ENCODE data around the gene DDX10.

Gene DDX10

DNA sequence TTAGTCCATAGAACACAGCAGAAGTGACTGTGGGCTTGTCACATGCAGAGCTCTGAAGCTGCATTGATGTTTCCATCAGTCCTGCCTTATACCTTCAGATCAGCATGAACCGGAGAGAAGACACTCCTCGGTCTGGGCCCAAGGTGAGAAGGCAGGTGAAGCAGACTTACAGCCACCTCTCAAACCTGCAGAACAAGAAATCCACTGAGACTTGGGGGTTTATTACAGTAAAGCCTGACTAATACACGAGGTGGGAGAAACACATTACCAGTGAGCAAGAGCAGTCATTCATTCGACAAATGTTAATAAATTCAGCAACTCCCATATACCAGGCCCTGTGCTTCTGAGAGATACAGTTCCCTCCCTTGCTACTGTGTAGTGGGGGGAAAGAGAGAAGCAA is 279.0 kb downstream of the DDX10 start:
- DNase-seq (ENCODE audit: low spot score in 2 of 2) = no peak
- Mint-ChIP-seq H3K9me3 (peaks cover 6% of the 10 kb centered on the region), H3K27ac (no peak overlapping the region), H3K4me1 (peaks cover 13% of the 10 kb centered on the region), H3K4me3 (no peak overlapping the region), H3K36me3 (peaks cover 34% of the 10 kb centered on the region)
- no peak for ATAC-seq

DNA sequence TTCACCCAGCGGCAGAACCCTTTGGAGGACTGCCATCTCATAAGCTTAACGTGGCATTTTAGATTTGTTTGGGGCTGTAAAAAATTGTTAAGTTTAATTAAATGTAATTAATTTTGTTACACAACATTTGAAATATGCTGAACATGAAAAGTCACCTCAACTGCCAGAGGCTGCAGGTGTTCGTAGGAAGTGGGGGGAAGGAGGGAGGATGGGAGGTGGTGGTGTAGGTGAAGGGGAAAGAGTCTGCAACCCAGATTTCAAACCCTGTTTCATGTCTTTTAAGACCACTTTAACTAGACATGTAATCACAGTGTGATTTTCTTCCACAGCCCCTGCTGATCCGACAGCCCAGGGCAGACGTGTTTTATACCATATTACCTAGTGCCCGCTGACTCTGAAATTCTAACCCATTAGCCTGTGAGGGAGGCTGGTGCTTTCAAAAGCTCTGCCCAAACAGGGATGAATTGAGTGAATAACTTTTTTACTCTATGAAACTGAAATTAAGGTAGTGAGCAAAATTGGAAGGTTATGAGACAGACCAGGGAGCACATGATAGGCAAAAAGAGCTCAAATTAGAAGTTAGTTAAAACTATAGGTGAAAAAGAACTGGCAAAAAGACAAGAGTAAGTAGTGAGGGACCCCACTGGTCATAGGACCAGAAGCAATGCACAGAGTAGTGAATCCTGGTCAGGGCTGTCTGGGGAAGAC is 279.8 kb downstream of the DDX10 start:
- Mint-ChIP-seq H3K36me3 (peaks cover 34% of the 10 kb centered on the region), H3K4me3 (no peak overlapping the region), H3K4me1 (peaks cover 13% of the 10 kb centered on the region), H3K27ac (no peak overlapping the region), H3K9me3 (peaks cover 6% of the 10 kb centered on the region)
- DNase-seq (ENCODE audit: low spot score in 2 of 2) = no peak
- ATAC-seq = no peak

DNA sequence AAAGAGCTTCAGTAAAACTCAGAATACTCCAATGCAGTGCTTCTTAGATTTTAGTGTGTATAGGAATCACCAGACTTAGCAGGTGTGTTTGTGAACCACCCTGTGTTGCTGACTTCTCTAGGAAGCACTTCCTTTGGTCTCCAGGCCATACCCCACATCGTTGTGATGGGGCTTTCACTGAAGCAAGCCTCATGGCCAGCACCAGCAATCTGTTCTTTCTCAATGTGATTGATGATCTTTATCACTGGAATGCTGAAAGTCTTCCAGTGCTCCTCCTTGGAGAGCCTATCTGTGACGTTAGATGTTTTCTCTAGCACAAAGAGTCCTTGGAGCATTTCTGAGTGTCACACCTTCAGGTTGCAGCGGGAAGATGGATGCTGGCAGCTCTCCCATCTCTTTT is 280.5 kb downstream of the DDX10 start:
- H3K9me3 Mint-ChIP-seq = peaks cover 6% of the 10 kb centered on the region
- peaks cover 13% of the 10 kb centered on the region for H3K4me1 Mint-ChIP-seq
- DNase-seq (ENCODE audit: low spot score in 2 of 2) (no peak), ATAC-seq (no peak)
- H3K36me3 Mint-ChIP-seq = peaks cover 27% of the 10 kb centered on the region
- no peak overlapping the region for H3K4me3 Mint-ChIP-seq
- H3K27ac Mint-ChIP-seq = no peak overlapping the region

DNA sequence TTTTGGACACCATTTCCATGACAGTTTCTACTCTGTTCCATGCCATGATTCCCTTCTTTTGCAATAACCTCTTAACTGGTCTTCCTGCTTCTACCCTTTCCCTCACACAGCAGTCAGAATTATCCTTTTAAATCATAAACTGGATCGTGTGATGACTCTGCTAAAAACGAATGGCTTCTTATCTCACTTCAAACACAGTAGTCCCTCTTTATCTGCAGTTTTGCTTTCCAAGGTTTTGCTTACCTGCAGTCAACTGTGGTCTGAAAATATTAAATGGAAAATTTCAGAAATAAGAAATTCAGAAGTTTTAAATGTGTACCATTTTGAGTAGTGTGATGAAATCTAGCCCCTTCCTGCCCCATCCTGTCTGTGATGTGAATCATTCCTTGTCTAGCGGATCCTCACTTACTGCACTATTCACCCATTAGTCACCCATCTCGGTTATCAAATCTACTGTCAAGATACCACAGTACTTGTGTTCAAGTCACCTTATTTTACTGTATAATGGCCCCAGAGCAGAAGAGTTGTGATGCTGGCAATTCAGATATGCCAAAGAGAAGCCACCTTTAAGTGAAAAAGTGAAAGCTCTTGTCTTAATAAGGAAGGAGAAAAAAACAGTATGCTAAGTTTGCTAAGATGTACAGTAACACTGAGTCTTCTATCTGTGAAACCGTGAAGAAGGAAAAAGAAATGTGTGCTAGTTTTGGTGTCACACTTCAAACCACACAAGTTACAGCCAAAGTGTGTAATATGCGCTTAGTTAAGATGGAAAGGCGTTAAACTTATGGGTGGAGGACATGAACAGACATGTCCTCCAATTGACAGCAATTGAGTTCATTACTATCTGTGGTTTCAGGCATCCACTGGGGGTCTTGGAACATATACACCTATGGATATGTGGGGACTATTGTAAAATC is 283.0 kb downstream of the DDX10 start:
- H3K27ac Mint-ChIP-seq = peak overlapping the region; percentile 12

DNA sequence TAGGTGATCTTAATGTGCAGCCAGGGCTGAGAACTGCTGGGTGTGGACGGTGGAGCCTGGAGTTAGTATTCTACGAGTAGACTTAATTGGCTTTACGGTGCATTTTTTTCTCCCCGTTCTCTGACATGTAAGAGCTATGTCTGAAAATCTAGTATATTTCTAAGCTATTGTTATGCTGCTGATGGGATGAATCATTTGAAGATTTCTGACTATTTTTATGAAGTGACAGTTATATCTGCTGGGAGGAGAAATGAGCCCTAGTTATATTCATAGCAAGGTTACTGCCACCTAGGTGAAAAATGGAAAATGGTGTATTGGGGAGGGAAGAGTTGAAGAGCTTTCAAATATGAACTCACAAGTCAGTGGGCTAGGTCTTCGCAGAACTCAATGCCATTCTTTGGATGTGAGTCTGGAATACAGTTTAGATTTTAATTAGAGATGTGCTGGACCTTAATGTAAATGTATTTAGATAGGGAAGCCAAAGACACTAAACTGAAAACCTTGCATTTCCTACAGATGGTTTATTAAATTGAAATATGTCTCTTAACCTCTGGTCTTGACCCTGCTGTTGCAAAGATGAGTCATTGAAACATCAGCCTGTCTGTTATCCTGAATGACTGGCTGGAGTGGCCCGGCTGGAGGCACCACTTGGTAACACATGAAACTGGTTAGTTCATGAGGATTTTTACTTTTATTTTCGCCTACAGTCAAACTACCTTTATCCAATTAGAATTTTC is 293.7 kb downstream of the DDX10 start:
- Mint-ChIP-seq H3K4me3 (no peak overlapping the region), H3K27ac (peak overlapping the region; percentile 53), H3K9me3 (no peaks in the 10 kb centered on the region), H3K36me3 (no peaks in the 10 kb centered on the region), H3K4me1 (no peaks in the 10 kb centered on the region)
- ATAC-seq = peak; percentile 74
- no peak for DNase-seq (ENCODE audit: low spot score in 2 of 2)

More for the DNA sequence above, 283.0 kb downstream of the DDX10 start:
- peaks cover 5% of the 10 kb centered on the region for H3K36me3 Mint-ChIP-seq
- DNase-seq (ENCODE audit: low spot score in 2 of 2) (no peak), ATAC-seq (peak; percentile 93)
- H3K4me1 Mint-ChIP-seq = peaks cover 13% of the 10 kb centered on the region
- H3K4me3 Mint-ChIP-seq = no peak overlapping the region
- H3K9me3 Mint-ChIP-seq = peaks cover 10% of the 10 kb centered on the region

DNA sequence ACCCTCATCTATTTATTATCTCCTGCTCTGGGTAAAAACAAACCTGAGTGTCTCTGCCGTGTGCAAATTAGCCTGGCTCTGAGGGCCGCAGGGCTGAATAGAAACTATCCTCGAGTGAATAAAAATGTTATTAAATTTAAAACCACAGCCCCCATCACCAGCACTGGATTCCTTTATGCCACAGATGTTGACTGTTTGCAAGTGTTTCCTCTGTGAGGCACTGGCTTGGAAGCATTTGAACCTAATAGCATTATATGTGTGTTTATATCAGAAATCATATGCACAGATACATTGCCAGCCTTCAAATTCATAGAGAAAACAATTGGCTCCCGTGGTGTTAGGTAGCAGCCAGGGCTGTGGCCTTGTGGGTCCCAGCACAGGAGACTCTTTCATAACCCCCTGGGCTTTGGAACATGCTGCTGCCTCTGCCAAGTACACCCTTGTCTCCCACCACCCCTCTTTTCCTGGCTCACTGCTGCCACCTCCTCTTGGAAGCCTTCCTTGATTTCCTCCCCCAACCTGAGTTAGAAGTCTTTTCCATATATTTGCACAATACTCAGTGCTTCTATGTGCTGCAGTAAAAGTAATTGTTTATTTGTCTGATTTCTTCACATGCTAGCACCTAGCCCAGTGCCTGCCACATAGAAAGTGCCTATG is 294.4 kb downstream of the DDX10 start:
- Mint-ChIP-seq H3K27ac (no peak overlapping the region), H3K4me3 (no peak overlapping the region), H3K9me3 (no peaks in the 10 kb centered on the region), H3K36me3 (no peaks in the 10 kb centered on the region), H3K4me1 (no peaks in the 10 kb centered on the region)
- ATAC-seq (no peak), DNase-seq (ENCODE audit: low spot score in 2 of 2) (no peak)

DNA sequence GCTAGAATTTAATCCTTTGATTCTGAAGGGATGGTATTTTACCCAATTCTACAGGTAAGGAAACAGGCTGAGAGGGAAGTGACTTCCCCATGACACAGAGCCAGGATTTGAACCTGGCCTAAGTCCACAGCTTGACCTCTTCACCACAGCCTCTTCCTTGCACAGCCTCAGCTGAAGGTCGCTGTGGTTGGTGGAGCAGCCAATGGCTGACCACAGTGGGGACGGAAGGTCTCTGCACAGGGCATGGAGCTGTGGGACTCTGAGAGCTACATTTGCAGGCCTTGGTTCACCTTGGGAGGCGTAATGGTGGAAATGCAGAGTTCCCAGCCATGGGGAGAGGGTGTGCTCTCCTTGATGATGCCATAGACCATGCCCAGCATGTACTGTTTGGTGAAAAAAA is 295.0 kb downstream of the DDX10 start:
- H3K36me3 Mint-ChIP-seq = no peaks in the 10 kb centered on the region
- no peak for DNase-seq (ENCODE audit: low spot score in 2 of 2)

DNA sequence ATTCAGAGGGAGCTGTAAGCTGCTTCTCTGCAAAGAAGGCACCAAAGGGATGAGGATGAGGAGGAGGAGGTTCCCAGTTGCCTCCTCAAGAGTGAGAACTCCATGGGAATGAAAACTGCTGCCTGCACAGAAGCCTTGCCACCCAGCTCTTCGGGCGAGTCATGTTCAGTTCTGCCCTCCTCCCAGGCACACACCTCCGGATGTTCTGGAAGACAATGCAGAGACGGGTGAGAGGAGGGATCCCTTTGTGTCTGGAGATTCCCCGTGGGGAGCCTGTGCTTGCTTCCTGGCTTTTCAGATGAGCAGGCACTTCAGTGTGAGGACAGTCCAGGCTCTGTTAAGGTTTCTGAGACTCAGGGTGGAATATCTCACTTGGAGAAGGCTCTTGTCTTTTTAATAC is 295.6 kb downstream of the DDX10 start:
- Mint-ChIP-seq H3K27ac (no peak overlapping the region), H3K4me1 (no peaks in the 10 kb centered on the region), H3K36me3 (no peaks in the 10 kb centered on the region), H3K9me3 (no peaks in the 10 kb centered on the region), H3K4me3 (no peak overlapping the region)
- no peak for DNase-seq (ENCODE audit: low spot score in 2 of 2)
- no peak for ATAC-seq

More for the DNA sequence above, 295.0 kb downstream of the DDX10 start:
- Mint-ChIP-seq H3K4me1 (no peaks in the 10 kb centered on the region), H3K9me3 (no peaks in the 10 kb centered on the region), H3K4me3 (no peak overlapping the region), H3K27ac (no peak overlapping the region)
- ATAC-seq = no peak

DNA sequence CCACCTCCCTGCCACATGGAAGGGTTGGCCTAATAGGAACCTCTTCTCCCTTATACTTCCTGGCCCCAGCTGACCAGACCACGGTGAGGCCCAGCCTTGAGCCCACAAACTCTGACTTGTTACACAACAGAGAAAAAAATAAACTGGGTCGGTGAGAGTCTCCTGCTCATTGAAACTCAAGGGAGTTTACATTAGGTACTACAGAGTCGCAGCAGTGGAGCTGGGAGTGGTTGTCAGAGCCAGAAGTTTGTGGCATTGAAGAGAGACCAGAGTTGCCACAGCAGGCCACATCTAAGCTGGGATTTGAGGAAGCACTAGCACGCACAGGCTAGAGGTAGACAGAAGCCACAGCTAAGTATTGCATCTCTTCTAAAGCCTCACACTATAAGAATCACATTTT is 296.2 kb downstream of the DDX10 start:
- DNase-seq (ENCODE audit: low spot score in 2 of 2) (no peak), ATAC-seq (no peak)
- Mint-ChIP-seq H3K9me3 (no peaks in the 10 kb centered on the region), H3K36me3 (no peaks in the 10 kb centered on the region), H3K27ac (no peak overlapping the region), H3K4me1 (no peaks in the 10 kb centered on the region), H3K4me3 (no peak overlapping the region)

DNA sequence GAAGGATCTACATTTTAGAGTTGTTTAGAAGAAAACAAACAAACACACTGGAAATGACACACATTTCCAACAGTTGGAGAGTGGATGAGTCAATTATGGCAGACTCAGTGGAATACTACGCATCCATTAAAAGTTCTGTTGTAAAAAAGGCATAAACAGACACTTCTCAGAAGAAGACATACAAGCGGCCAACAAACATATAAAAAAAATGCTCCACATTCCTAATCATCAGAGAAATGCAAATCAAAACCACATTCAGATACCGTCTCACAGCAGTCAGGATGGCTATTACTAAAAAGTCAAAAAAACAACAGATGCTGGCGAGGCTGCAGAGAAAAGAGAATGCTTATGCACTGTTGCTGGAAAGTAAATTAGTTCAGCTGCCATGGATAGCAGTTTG is 298.2 kb downstream of the DDX10 start:
- no peaks in the 10 kb centered on the region for H3K36me3 Mint-ChIP-seq
- DNase-seq (ENCODE audit: low spot score in 2 of 2) = no peak
- H3K4me1 Mint-ChIP-seq = no peaks in the 10 kb centered on the region
- H3K9me3 Mint-ChIP-seq = no peaks in the 10 kb centered on the region
- no peak for ATAC-seq
- no peak overlapping the region for H3K4me3 Mint-ChIP-seq
- no peak overlapping the region for H3K27ac Mint-ChIP-seq

DNA sequence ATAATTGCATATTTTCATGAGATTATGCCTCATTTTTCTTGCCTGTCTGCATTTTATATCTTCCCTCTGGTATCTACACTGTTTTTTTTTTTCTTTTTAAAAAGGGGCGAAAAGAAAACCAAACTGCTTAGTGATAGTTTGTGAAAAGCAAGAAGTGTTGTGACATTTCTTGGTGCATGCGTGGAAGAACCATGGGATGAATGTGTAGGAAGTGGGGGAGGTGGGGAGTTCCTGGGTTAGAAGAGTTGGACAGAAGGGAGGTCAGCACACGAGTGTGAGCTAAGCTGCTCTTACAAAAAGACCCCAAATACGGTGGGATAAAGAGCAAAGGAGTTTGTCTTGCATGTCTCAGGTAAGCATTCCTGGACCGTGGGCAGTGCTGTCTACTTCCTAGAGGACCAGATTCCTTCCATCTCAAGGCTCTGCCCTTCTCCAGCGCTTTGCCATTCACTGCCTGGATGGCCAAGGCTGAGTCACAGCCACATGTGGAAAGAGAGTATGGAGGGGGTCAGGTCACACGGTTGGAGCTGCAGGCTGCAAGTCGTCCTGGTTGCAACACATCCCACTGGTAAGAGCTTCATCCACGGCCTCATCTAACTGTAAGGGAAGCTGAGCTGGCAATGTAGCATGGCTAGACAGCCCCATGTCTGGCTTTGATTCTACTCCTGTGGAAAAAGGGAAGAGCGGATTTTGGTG is 300.6 kb downstream of the DDX10 start:
- ATAC-seq = peak; percentile 26
- no peak for DNase-seq (ENCODE audit: low spot score in 2 of 2)
- Mint-ChIP-seq H3K4me3 (no peak overlapping the region), H3K4me1 (no peaks in the 10 kb centered on the region), H3K27ac (no peak overlapping the region), H3K36me3 (no peaks in the 10 kb centered on the region), H3K9me3 (no peaks in the 10 kb centered on the region)

DNA sequence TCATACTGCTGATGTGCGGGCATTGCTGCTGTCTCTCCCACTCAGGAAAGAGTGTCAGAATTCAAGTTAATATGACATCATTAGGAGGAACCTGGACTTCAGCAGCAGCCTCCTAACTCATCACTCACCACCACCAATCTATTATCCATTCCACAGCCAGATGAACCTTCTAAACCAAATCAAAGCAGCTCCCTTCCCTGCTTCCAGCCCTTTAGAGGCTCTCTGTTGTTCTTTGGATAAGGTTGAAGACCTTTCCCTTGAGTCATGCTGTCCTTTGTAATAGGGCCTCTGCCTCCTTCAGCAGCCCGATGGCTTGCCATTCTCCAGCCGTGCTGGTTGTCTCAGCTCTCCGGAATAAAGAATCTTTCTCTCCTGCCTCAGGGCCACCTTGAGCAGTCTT is 301.3 kb downstream of the DDX10 start:
- H3K4me3 Mint-ChIP-seq = no peak overlapping the region
- H3K9me3 Mint-ChIP-seq = no peaks in the 10 kb centered on the region
- peak; percentile 9 for ATAC-seq
- H3K4me1 Mint-ChIP-seq = no peaks in the 10 kb centered on the region
- H3K27ac Mint-ChIP-seq = no peak overlapping the region
- H3K36me3 Mint-ChIP-seq = no peaks in the 10 kb centered on the region
- DNase-seq (ENCODE audit: low spot score in 2 of 2) = no peak

DNA sequence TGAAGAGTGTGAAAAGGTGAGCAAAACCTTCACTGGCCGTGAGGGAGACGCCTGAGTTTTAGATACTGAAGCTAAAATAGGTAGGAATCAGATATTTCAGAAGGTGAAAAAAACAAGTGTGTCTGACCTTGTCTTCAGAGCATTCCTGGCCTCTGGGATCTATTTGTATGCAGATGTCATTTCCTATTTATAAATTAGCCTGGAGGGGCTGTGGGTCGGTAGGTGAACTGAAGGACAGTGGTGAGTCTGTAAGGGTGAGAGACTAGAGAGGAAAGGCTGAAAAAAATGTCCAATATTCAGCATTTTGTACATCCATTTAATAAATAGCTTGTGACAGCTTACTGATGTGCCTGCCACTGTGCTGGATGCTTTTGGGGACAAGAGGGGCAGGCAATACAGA is 302.1 kb downstream of the DDX10 start:
- no peak overlapping the region for H3K27ac Mint-ChIP-seq
- ATAC-seq (no peak), DNase-seq (ENCODE audit: low spot score in 2 of 2) (no peak)
- H3K36me3 Mint-ChIP-seq = no peaks in the 10 kb centered on the region
- no peaks in the 10 kb centered on the region for H3K9me3 Mint-ChIP-seq
- H3K4me3 Mint-ChIP-seq = no peak overlapping the region
- H3K4me1 Mint-ChIP-seq = no peaks in the 10 kb centered on the region

DNA sequence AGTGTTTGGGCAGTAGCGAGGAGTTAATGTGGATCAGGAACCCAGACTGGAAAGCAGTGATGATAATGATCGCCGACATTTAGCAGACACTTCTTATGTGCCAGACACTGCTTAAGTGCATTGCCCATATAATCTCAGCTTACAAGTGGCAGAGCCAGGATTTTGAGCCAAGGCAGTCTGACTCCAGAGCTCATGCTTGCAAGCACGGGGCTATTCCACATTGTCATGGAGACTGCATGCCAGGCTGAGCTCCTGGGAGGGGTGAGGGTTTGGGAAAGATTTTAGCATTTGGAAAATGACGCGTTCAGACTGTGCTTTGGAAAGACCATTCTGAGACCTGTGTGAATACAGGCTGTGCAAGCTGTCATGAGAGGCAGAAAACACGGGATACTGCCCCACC is 302.7 kb downstream of the DDX10 start:
- H3K36me3 Mint-ChIP-seq = no peaks in the 10 kb centered on the region
- H3K27ac Mint-ChIP-seq = no peak overlapping the region
- DNase-seq (ENCODE audit: low spot score in 2 of 2) (no peak), ATAC-seq (no peak)
- no peaks in the 10 kb centered on the region for H3K9me3 Mint-ChIP-seq
- no peaks in the 10 kb centered on the region for H3K4me1 Mint-ChIP-seq
- H3K4me3 Mint-ChIP-seq = no peak overlapping the region

Data from stimulated activated effector memory CD8-positive, alpha-beta T cell treated with anti-CD3 and anti-CD28 coated beads, Interleukin-12 subunit alpha, Interleukin-12 subunit beta, amount 100 ng/mL, for 72 hours (primary cell).